Measurements from ENCODE around the gene ESR2.

- no peak for TF ChIP-seq CTCF (IDR thresholded peaks at IDR 0.05; ENCODE audit: low read depth, low read length)
- TF ChIP-seq EZH2phosphoT487 (IDR thresholded peaks at IDR 0.05; ENCODE audit: low read depth): no peak
Observed at GRCh38 chr14:64201921-64202545, 92.1 kb downstream of the ESR2 start.

Data from OCI-LY3 (cell line).